ENCODE data around the gene TBC1D21. TPM values are rescaled to one million over a fixed set of nuclear protein-coding genes. Genes with fewer than 3 reads are reported as not detected.

Gene TBC1D21
- total RNA-seq, 1 donor from 2014 or later, result not detected

DNA sequence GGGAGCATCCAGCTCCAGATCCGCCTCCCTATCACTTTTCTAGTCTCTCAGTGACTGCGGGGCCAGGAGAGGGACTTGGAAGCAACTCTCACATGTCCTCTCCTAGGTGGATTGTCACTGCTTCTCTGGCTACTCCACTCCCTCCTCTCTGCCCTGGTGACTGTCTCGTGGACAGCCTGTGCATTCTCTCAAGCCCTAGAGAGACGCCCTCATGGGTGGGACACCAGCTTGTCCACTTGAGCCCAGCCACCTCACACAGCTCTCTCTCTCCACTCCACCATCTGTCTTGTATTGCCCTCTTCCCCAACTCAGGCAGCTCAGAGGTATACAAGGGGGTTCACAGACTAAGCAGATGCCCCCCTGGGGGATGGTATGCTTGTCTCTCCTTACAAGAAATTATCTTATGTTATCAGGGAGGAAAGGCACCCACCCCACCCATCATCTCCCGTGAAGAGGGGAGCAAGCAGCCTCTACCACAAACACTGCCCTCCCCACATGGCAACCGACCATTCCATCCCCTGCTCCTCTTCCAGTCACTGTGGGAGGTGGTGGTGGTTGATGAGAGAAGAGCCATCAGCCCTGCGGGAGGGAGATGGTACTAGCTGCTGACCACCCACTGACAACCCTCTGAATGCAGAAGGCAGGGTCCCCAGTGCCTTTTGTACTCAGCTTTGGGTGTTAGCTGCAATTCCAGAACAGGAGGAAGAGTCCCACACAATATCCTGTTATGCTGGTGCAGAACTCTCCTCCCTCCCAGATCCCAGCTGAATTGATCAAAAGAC, 37.3 kb downstream of the TBC1D21 start:
- no peaks in the 10 kb centered on the region for H3K9me3 Mint-ChIP-seq
- H3K4me3 Mint-ChIP-seq, result no peak overlapping the region
- no peak overlapping the region for H3K27ac Mint-ChIP-seq
- intact Hi-C loops (cut with micrococcal nuclease), result no loop called here
- no peak for ATAC-seq (ENCODE audit: low read depth)
- CTCF ChIA-PET, result no interaction called here
- TF ChIP-seq CTCF (IDR thresholded peaks at IDR 0.05), result no peak
- H3K27me3 Mint-ChIP-seq, result peaks cover 21% of the 10 kb centered on the region
- POLR2A ChIA-PET, result interaction anchor here (0.7 kb wide), 1 partner anchor 383 kb away, joined by 3 read pairs; no protein-coding TSS in a partner anchor
- no peaks in the 10 kb centered on the region for H3K4me1 Mint-ChIP-seq
- H3K36me3 Mint-ChIP-seq (ENCODE audit: low read depth), result no peaks in the 10 kb centered on the region
- DNase-seq, result no peak

GRCh38 chr15:73912030-73912596, 38.7 kb downstream of the TBC1D21 start:
- no peak for ATAC-seq (ENCODE audit: low read depth)
- no peak overlapping the region for H3K27ac Mint-ChIP-seq
- ChIA-PET CTCF (no interaction called here), POLR2A (no interaction called here)
- no peaks in the 10 kb centered on the region for H3K4me1 Mint-ChIP-seq
- no peak overlapping the region for H3K4me3 Mint-ChIP-seq
- no peaks in the 10 kb centered on the region for H3K36me3 Mint-ChIP-seq (ENCODE audit: low read depth)
- peaks cover 21% of the 10 kb centered on the region for H3K27me3 Mint-ChIP-seq
- DNase-seq, result no peak
- intact Hi-C loops (cut with micrococcal nuclease), result no loop called here
- no peak for TF ChIP-seq CTCF (IDR thresholded peaks at IDR 0.05)
- peaks cover 5% of the 10 kb centered on the region for H3K9me3 Mint-ChIP-seq

DNA sequence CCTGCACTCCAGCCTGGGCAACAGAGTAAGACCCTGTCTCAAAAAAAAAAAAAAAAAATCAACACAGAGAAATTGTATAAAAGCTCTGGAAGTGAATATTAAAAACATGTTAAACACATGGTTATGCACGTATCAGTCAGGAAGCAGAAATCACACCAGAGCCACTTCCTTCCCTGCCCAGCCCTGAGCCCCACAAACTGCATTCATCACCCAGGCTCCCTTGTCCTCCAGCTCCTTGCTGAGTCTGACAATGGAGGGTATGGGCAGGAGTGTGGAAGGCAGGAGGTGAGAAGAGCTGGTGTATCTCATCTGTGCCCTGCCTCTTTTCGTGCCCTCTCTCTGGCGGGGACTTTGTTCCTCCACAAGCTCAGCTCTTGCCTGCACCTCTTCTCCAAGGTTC, 40.8 kb downstream of the TBC1D21 start:
- H3K9me3 Mint-ChIP-seq, result peaks cover 12% of the 10 kb centered on the region
- no peak for TF ChIP-seq CTCF (IDR thresholded peaks at IDR 0.05)
- no peak overlapping the region for H3K4me3 Mint-ChIP-seq
- H3K4me1 Mint-ChIP-seq, result no peaks in the 10 kb centered on the region
- DNase-seq, result no peak
- H3K27ac Mint-ChIP-seq, result no peak overlapping the region
- POLR2A ChIA-PET, result no interaction called here
- intact Hi-C loops (cut with micrococcal nuclease), result no loop called here
- CTCF ChIA-PET, result interaction anchor here (1.0 kb wide), 1 partner anchor 40 kb away, joined by 3 read pairs; no protein-coding TSS in a partner anchor
- H3K36me3 Mint-ChIP-seq (ENCODE audit: low read depth), result peaks cover 3% of the 10 kb centered on the region
- ATAC-seq (ENCODE audit: low read depth), result no peak
- H3K27me3 Mint-ChIP-seq, result peaks cover 21% of the 10 kb centered on the region

- intact Hi-C loops (cut with micrococcal nuclease), result no loop called here
- POLR2A ChIA-PET, result no interaction called here
- H3K27ac Mint-ChIP-seq, result no peak overlapping the region
- H3K36me3 Mint-ChIP-seq (ENCODE audit: low read depth), result peaks cover 3% of the 10 kb centered on the region
- no peak for TF ChIP-seq CTCF (IDR thresholded peaks at IDR 0.05)
- no peak overlapping the region for H3K4me3 Mint-ChIP-seq
- CTCF ChIA-PET, result no interaction called here
- H3K9me3 Mint-ChIP-seq, result peaks cover 12% of the 10 kb centered on the region
- peaks cover 21% of the 10 kb centered on the region for H3K27me3 Mint-ChIP-seq
- ATAC-seq (ENCODE audit: low read depth), result no peak
- peaks cover under 1% of the 10 kb centered on the region for H3K4me1 Mint-ChIP-seq
- DNase-seq, result no peak
These were observed 41.7 kb downstream of the TBC1D21 start for GRCh38 chr15:73915082-73915481.

- intact Hi-C loops (cut with micrococcal nuclease), result no loop called here
- no peak for DNase-seq
- no peak for TF ChIP-seq CTCF (IDR thresholded peaks at IDR 0.05)
- H3K27me3 Mint-ChIP-seq, result peaks cover 15% of the 10 kb centered on the region
- no peak overlapping the region for H3K27ac Mint-ChIP-seq
- ChIA-PET CTCF (no interaction called here), POLR2A (no interaction called here)
- no peak for ATAC-seq (ENCODE audit: low read depth)
- H3K4me3 Mint-ChIP-seq, result no peak overlapping the region
- H3K9me3 Mint-ChIP-seq, result peaks cover 12% of the 10 kb centered on the region
- H3K4me1 Mint-ChIP-seq, result peaks cover 6% of the 10 kb centered on the region
- peaks cover 3% of the 10 kb centered on the region for H3K36me3 Mint-ChIP-seq (ENCODE audit: low read depth)
These were observed 45.4 kb downstream of the TBC1D21 start for GRCh38 chr15:73918784-73919183.
